GM19023 (cell line): ENCODE data around the gene ARFGAP1.

ENCODE experiments used
- ATAC-seq: cut with Tn5 transposase; IDR thresholded peaks from one replicate; pipeline ENCODE4 v1.9.1; 2021; ENCODE audit warnings: mild to moderate bottlenecking, moderate library complexity; ENCODE audit not compliant: unreplicated experiment

ARFGAP1 gene

GRCh38 chr20:63306673-63307537 is 34.3 kb downstream of the ARFGAP1 start:
- ATAC-seq: no peak

GRCh38 chr20:63307538-63308217 is 35.1 kb downstream of the ARFGAP1 start:
- no peak for ATAC-seq

- ATAC-seq: no peak
These were observed 35.8 kb downstream of the ARFGAP1 start for GRCh38 chr20:63308218-63308911.

GRCh38 chr20:63309261-63310071 is 36.9 kb downstream of the ARFGAP1 start:
- no peak for ATAC-seq

- no peak for ATAC-seq
These were observed 37.8 kb downstream of the ARFGAP1 start for GRCh38 chr20:63310265-63310991.

- no peak for ATAC-seq
These were observed 38.7 kb downstream of the ARFGAP1 start for GRCh38 chr20:63311186-63311832.

GRCh38 chr20:63311833-63312243 is 39.2 kb downstream of the ARFGAP1 start:
- ATAC-seq: no peak

GRCh38 chr20:63312273-63312672 is 39.7 kb downstream of the ARFGAP1 start:
- ATAC-seq: no peak

- ATAC-seq: no peak
These were observed 40.2 kb downstream of the ARFGAP1 start for GRCh38 chr20:63312690-63313348.

GRCh38 chr20:63313349-63314014 is 40.9 kb downstream of the ARFGAP1 start:
- ATAC-seq: no peak

- ATAC-seq: no peak
These were observed 41.4 kb downstream of the ARFGAP1 start for GRCh38 chr20:63314015-63314471.

- no peak for ATAC-seq
These were observed 42.1 kb downstream of the ARFGAP1 start for GRCh38 chr20:63314566-63315239.

- no peak for ATAC-seq
These were observed 42.7 kb downstream of the ARFGAP1 start for GRCh38 chr20:63315240-63315689.

- no peak for ATAC-seq
These were observed 43.3 kb downstream of the ARFGAP1 start for GRCh38 chr20:63315731-63316491.

- no peak for ATAC-seq
These were observed 43.9 kb downstream of the ARFGAP1 start for GRCh38 chr20:63316502-63316921.

GRCh38 chr20:63317061-63317460 is 44.4 kb downstream of the ARFGAP1 start:
- no peak for ATAC-seq
